Activated naive CD4-positive, alpha-beta T cell treated with anti-CD3 and anti-CD28 coated beads, Interleukin-2, amount 50 U/mL, for 24 hours (primary cell): ENCODE measurements around the gene TTC4.

ENCODE experiments used
- H3K27ac Mint-ChIP-seq: one replicate; pipeline ENCODE4 v1.8.0; 2021; ENCODE audit warnings: mild to moderate bottlenecking, mixed read lengths
- H3K27me3 Mint-ChIP-seq: one replicate; pipeline ENCODE4 v1.8.0; 2021; ENCODE audit warnings: mixed read lengths
- H3K36me3 Mint-ChIP-seq: one replicate; pipeline ENCODE4 v1.8.0; 2021; ENCODE audit warnings: mixed read lengths
- H3K4me1 Mint-ChIP-seq: one replicate; pipeline ENCODE4 v1.8.0; 2021; ENCODE audit warnings: mixed read lengths
- H3K4me3 Mint-ChIP-seq: one replicate; pipeline ENCODE4 v1.8.0; 2021; ENCODE audit warnings: mild to moderate bottlenecking, mixed read lengths
- H3K9me3 Mint-ChIP-seq: one replicate; pipeline ENCODE4 v1.8.0; 2021; ENCODE audit warnings: mixed read lengths

Gene TTC4

GRCh38 chr1:54721719-54722118 is 6.1 kb downstream of the TTC4 start:
- Mint-ChIP-seq H3K36me3 (peaks cover 40% of the 10 kb centered on the region), H3K9me3 (no peaks in the 10 kb centered on the region), H3K27ac (no peak overlapping the region), H3K4me1 (peaks cover 20% of the 10 kb centered on the region), H3K27me3 (no peaks in the 10 kb centered on the region), H3K4me3 (no peak overlapping the region)

GRCh38 chr1:54723985-54724384 is 8.3 kb downstream of the TTC4 start:
- Mint-ChIP-seq H3K27me3 (no peaks in the 10 kb centered on the region), H3K36me3 (peaks cover 33% of the 10 kb centered on the region), H3K4me3 (no peak overlapping the region), H3K4me1 (peaks cover 6% of the 10 kb centered on the region), H3K9me3 (no peaks in the 10 kb centered on the region), H3K27ac (no peak overlapping the region)

DNA sequence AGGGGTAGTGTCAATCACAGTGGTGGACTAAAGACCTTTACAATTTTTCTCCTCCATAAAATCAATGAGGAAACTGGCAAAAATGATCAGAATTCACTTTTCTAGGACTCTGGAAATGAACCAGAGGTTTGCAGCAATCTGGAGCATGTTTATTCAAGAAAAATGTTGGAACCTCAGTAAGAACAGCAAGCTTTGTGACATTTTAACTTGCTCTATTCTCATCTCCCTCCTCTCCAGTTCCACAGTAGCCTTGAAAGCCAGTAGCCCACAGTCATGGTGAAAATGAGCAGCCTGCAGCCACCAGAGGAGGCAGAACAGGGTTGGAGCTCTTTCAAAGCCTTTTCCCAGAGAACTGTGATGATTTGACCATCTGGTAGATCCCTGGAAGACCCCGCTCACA is 9.1 kb downstream of the TTC4 start:
- Mint-ChIP-seq H3K27ac (no peak overlapping the region), H3K27me3 (no peaks in the 10 kb centered on the region), H3K4me3 (no peak overlapping the region), H3K4me1 (no peaks in the 10 kb centered on the region), H3K36me3 (peaks cover 30% of the 10 kb centered on the region), H3K9me3 (no peaks in the 10 kb centered on the region)

GRCh38 chr1:54728027-54728426 is 12.4 kb downstream of the TTC4 start:
- no peaks in the 10 kb centered on the region for H3K9me3 Mint-ChIP-seq
- H3K4me3 Mint-ChIP-seq, result no peak overlapping the region
- peaks cover 35% of the 10 kb centered on the region for H3K36me3 Mint-ChIP-seq
- H3K27me3 Mint-ChIP-seq, result no peaks in the 10 kb centered on the region
- peak overlapping the region; percentile 23 for H3K27ac Mint-ChIP-seq
- no peaks in the 10 kb centered on the region for H3K4me1 Mint-ChIP-seq

- no peaks in the 10 kb centered on the region for H3K27me3 Mint-ChIP-seq
- H3K27ac Mint-ChIP-seq, result no peak overlapping the region
- H3K9me3 Mint-ChIP-seq, result no peaks in the 10 kb centered on the region
- H3K4me3 Mint-ChIP-seq, result no peak overlapping the region
- H3K4me1 Mint-ChIP-seq, result peaks cover 4% of the 10 kb centered on the region
- H3K36me3 Mint-ChIP-seq, result peaks cover 15% of the 10 kb centered on the region
These were observed 21.0 kb downstream of the TTC4 start for GRCh38 chr1:54736685-54737084.

DNA sequence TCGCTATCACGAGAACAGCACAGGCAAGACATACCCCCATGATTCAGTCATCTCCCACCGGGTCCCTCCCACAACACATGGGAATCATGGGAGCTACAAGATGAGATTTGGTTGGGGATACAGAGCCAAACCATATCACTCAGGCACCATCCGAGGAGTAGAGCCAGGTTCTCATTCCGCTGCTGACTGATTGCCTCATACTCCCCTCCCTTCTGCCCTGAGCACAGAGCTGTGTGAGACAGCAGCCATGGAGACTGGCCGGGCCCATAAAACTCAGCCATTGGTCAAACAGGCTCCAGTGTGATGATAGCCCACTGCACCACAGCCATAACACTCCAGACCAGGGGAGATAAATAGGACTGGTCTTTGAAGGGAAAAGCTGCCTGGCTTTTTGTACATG is 22.6 kb downstream of the TTC4 start:
- Mint-ChIP-seq H3K27ac (no peak overlapping the region), H3K36me3 (peaks cover 17% of the 10 kb centered on the region), H3K27me3 (no peaks in the 10 kb centered on the region), H3K4me3 (no peak overlapping the region), H3K9me3 (no peaks in the 10 kb centered on the region), H3K4me1 (peaks cover 4% of the 10 kb centered on the region)

GRCh38 chr1:54741531-54741930 is 25.9 kb downstream of the TTC4 start:
- Mint-ChIP-seq H3K9me3 (no peaks in the 10 kb centered on the region), H3K4me1 (no peaks in the 10 kb centered on the region), H3K4me3 (no peak overlapping the region), H3K27ac (no peak overlapping the region), H3K36me3 (peaks cover 12% of the 10 kb centered on the region), H3K27me3 (no peaks in the 10 kb centered on the region)

- H3K27ac Mint-ChIP-seq, result no peak overlapping the region
These were observed 26.6 kb downstream of the TTC4 start for GRCh38 chr1:54742282-54742681.

GRCh38 chr1:54743416-54744226 is 28.0 kb downstream of the TTC4 start:
- no peaks in the 10 kb centered on the region for H3K4me1 Mint-ChIP-seq
- no peaks in the 10 kb centered on the region for H3K9me3 Mint-ChIP-seq
- H3K27ac Mint-ChIP-seq, result no peak overlapping the region
- peaks cover 5% of the 10 kb centered on the region for H3K36me3 Mint-ChIP-seq
- H3K4me3 Mint-ChIP-seq, result no peak overlapping the region
- no peaks in the 10 kb centered on the region for H3K27me3 Mint-ChIP-seq

More at GRCh38 chr1:54742282-54742681, 26.6 kb downstream of the TTC4 start:
- no peak overlapping the region for H3K4me3 Mint-ChIP-seq
- no peaks in the 10 kb centered on the region for H3K27me3 Mint-ChIP-seq
- no peaks in the 10 kb centered on the region for H3K4me1 Mint-ChIP-seq
- peaks cover 7% of the 10 kb centered on the region for H3K36me3 Mint-ChIP-seq
- H3K9me3 Mint-ChIP-seq, result no peaks in the 10 kb centered on the region

- H3K4me1 Mint-ChIP-seq, result no peaks in the 10 kb centered on the region
- no peak overlapping the region for H3K4me3 Mint-ChIP-seq
- no peaks in the 10 kb centered on the region for H3K27me3 Mint-ChIP-seq
- peaks cover 5% of the 10 kb centered on the region for H3K36me3 Mint-ChIP-seq
- no peak overlapping the region for H3K27ac Mint-ChIP-seq
- H3K9me3 Mint-ChIP-seq, result no peaks in the 10 kb centered on the region
These were observed 29.0 kb downstream of the TTC4 start for GRCh38 chr1:54744696-54745095.

DNA sequence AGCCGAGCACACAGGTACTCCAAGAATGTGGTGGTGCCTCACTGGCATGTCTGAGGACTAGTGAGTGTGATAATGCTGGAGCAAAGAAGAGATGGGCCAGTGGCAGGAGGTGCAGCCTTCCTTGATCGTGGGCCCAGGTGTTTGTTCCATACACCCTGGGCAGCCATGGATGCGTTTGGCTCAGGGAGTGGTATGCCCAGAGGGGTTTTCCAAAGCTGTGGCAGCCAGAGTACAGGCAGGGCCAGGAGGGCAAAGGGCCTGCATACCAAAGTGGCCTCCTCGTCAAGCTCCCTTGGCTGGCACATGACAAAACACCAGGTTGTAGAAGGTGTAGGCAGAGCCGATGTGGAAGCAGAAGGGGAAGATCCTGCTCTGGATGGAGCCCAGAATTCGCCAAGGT is 29.6 kb downstream of the TTC4 start:
- peaks cover 3% of the 10 kb centered on the region for H3K36me3 Mint-ChIP-seq

DNA sequence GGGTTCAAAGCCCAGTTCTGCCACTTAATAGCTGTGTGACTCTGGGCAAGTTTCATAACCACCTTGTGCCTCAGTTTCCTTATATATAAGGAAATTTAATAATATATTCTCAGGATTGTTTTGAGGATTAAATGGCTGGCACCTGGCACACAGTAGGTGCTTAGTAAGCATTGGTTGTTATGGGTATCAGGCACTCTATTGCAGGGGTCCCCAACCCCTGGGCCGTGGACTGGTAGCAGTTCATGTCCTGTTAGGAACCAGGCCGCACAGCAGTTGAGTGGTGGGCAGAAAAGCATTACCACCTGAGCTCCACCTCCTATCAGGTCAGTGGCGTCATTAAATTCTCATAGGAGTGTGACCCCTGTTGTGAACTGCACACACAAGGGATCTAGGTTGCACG is 30.2 kb downstream of the TTC4 start:
- Mint-ChIP-seq H3K9me3 (no peaks in the 10 kb centered on the region), H3K27me3 (no peaks in the 10 kb centered on the region), H3K27ac (no peak overlapping the region), H3K4me1 (no peaks in the 10 kb centered on the region), H3K4me3 (no peak overlapping the region), H3K36me3 (peaks cover 3% of the 10 kb centered on the region)

More for the DNA sequence above, 29.6 kb downstream of the TTC4 start:
- no peaks in the 10 kb centered on the region for H3K4me1 Mint-ChIP-seq
- no peak overlapping the region for H3K4me3 Mint-ChIP-seq
- H3K9me3 Mint-ChIP-seq, result no peaks in the 10 kb centered on the region
- H3K27ac Mint-ChIP-seq, result no peak overlapping the region
- no peaks in the 10 kb centered on the region for H3K27me3 Mint-ChIP-seq

- no peaks in the 10 kb centered on the region for H3K36me3 Mint-ChIP-seq
- no peaks in the 10 kb centered on the region for H3K9me3 Mint-ChIP-seq
- no peak overlapping the region for H3K4me3 Mint-ChIP-seq
- no peaks in the 10 kb centered on the region for H3K27me3 Mint-ChIP-seq
- H3K4me1 Mint-ChIP-seq, result no peaks in the 10 kb centered on the region
- no peak overlapping the region for H3K27ac Mint-ChIP-seq
These were observed 32.6 kb downstream of the TTC4 start for GRCh38 chr1:54748094-54748835.

DNA sequence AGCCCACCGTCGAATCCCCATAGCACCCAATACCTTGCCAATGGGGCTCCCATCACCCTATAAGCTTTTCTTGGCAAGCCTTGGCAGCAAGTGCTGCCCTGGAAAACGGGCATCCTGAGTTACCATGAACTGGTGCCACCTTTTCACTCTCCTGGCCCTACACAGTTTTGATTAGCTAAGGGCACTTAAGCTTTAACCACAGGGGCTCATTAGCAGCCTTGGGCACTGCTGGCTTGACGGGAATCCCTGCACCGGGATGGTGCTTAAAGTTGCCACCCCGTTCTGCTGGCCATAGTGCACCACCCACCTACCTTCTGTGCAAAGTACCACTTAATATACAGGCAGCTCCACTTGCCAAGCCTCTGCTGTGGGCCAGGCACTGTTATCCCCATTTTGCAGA is 34.9 kb downstream of the TTC4 start:
- no peaks in the 10 kb centered on the region for H3K36me3 Mint-ChIP-seq
- H3K27ac Mint-ChIP-seq, result no peak overlapping the region
- H3K4me1 Mint-ChIP-seq, result no peaks in the 10 kb centered on the region
- no peaks in the 10 kb centered on the region for H3K9me3 Mint-ChIP-seq
- H3K27me3 Mint-ChIP-seq, result no peaks in the 10 kb centered on the region
- no peak overlapping the region for H3K4me3 Mint-ChIP-seq

GRCh38 chr1:54751426-54751825 is 35.8 kb downstream of the TTC4 start:
- H3K27ac Mint-ChIP-seq, result no peak overlapping the region
- no peaks in the 10 kb centered on the region for H3K9me3 Mint-ChIP-seq
- H3K4me1 Mint-ChIP-seq, result no peaks in the 10 kb centered on the region
- no peaks in the 10 kb centered on the region for H3K36me3 Mint-ChIP-seq
- H3K27me3 Mint-ChIP-seq, result no peaks in the 10 kb centered on the region
- no peak overlapping the region for H3K4me3 Mint-ChIP-seq

GRCh38 chr1:54754045-54754444 is 38.4 kb downstream of the TTC4 start:
- H3K27ac Mint-ChIP-seq, result no peak overlapping the region
- no peaks in the 10 kb centered on the region for H3K27me3 Mint-ChIP-seq
- H3K9me3 Mint-ChIP-seq, result no peaks in the 10 kb centered on the region
- peaks cover 3% of the 10 kb centered on the region for H3K36me3 Mint-ChIP-seq
- no peak overlapping the region for H3K4me3 Mint-ChIP-seq
- H3K4me1 Mint-ChIP-seq, result no peaks in the 10 kb centered on the region
